ENCODE data around the gene MIEF1. TPM values are rescaled to one million over a fixed set of nuclear protein-coding genes. Genes with fewer than 3 reads are reported as not detected.

The MIEF1 gene
- total RNA-seq, 4 donors from 2014 or later: 19.7 to 21.7 (median 20.9) TPM

DNA sequence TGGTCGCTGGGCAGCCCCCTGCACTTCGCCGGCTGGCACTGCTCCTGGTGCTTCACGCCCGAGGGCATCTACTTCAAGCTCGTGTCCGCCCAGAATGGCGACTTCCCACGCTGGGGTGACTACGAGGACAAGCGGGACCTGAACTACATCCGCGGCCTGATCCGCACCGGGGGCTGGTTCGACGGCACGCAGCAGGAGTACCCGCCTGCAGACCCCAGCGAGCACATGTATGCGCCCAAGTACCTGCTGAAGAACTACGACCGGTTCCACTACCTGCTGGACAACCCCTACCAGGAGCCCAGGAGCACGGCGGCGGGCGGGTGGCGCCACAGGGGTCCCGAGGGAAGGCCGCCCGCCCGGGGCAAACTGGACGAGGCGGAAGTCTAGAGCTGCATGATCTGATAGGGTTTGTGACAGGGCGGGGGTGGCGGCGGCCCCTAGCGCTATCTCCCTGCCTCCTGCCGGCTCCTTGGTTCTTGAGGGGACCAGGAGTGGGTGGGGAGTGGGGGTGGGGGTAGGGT lies 13.5 kb upstream of the MIEF1 start:
- H3K4me1 ChIP-seq: peaks cover 0 to 16% (median 8%) of the 10 kb centered on the region in 4 donors
- H3K36me3 ChIP-seq: peaks cover 0 to 13% (median 0%) of the 10 kb centered on the region in 4 donors
- peaks cover 0 to 9% (median 0%) of the 10 kb centered on the region in 4 donors for H3K27me3 ChIP-seq
- intact Hi-C loops (cut with DNase I): no loop called here
- WGBS: 97% methylated on average over 19 of the region's 39 CpGs
- TF ChIP-seq, protein P1, sequence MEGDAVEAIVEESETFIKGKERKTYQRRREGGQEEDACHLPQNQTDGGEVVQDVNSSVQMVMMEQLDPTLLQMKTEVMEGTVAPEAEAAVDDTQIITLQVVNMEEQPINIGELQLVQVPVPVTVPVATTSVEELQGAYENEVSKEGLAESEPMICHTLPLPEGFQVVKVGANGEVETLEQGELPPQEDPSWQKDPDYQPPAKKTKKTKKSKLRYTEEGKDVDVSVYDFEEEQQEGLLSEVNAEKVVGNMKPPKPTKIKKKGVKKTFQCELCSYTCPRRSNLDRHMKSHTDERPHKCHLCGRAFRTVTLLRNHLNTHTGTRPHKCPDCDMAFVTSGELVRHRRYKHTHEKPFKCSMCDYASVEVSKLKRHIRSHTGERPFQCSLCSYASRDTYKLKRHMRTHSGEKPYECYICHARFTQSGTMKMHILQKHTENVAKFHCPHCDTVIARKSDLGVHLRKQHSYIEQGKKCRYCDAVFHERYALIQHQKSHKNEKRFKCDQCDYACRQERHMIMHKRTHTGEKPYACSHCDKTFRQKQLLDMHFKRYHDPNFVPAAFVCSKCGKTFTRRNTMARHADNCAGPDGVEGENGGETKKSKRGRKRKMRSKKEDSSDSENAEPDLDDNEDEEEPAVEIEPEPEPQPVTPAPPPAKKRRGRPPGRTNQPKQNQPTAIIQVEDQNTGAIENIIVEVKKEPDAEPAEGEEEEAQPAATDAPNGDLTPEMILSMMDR (IDR thresholded peaks at IDR 0.05): no peak
- no peak for TF ChIP-seq POLR2AphosphoS5 (IDR thresholded peaks at IDR 0.05)
- TF ChIP-seq EP300 (IDR thresholded peaks at IDR 0.05): no peak
- TF ChIP-seq POLR2A (IDR thresholded peaks at IDR 0.05; ENCODE audit: low read depth): no peak
- H3K27ac ChIP-seq (replicated peaks in 1 of 4): no peak overlapping the region
- no peak overlapping the region for H3K4me3 ChIP-seq
- H3K9me3 ChIP-seq: no peaks in the 10 kb centered on the region
- no peak for DNase-seq (ENCODE audit: extremely low spot score)

DNA sequence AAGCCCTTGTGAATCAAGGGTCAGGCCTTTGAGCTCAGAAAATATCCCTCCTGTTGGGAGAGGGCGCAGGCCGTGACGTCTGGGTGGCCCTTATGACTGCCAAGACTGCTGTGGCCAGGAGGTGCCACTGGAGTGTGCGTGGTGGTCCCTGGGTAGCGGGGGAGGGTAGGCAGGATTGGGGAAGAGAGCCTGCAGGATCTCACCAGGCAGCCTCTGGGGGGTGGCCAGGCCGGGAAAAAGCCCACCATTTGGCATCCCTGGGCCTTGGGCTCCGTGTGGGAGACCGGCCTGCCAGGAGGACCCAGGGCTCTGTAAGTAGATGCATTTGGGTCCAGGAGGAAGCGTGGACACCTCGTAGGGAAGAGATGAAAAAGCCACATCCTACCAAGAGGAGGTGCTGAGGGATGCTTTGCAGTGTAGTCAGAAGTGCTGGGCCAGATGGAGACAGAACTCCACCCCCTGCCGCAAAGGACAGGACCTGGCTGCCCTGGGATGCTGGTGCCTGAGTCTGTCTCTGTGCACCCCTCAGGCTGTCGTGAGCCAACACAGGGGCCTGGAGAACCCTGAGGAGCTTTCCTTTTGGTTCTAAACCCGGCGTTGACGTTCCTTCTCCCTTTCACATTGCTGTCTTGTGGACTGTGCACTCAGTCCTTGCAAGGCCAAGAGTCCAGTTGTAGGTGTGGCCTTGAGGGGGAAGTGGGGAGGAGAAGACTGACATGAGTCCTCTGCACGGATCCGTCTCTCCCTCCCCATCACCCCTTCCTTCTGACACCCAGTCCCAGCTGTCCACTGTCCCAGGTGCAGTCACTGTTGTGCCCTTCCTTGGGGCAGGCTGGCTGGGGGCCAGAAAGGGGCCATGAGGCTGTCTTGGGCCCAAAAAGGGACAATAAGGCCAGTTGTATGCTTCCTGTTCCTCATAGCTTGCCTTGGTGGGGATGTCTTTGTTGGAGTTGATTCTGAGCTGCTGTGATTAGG lies 12.7 kb upstream of the MIEF1 start:
- Histone ChIP-seq H3K27me3 (peaks cover 0 to 9% (median 0%) of the 10 kb centered on the region in 4 donors), H3K27ac (replicated peaks in 1 of 4) (no peak overlapping the region), H3K4me1 (peaks cover 0 to 16% (median 9%) of the 10 kb centered on the region in 4 donors), H3K4me3 (no peak overlapping the region), H3K9me3 (no peaks in the 10 kb centered on the region), H3K36me3 (peaks cover 0 to 13% (median 0%) of the 10 kb centered on the region in 4 donors)
- TF ChIP-seq POLR2AphosphoS5 (IDR thresholded peaks at IDR 0.05) (no peak), EP300 (IDR thresholded peaks at IDR 0.05) (no peak), POLR2A (IDR thresholded peaks at IDR 0.05; ENCODE audit: low read depth) (no peak)
- TF ChIP-seq, protein P1 (IDR thresholded peaks at IDR 0.05): no peak
- intact Hi-C loops (cut with DNase I): no loop called here
- no peak for DNase-seq (ENCODE audit: extremely low spot score)
- WGBS: 70% methylated on average over 12 of the region's 17 CpGs

DNA sequence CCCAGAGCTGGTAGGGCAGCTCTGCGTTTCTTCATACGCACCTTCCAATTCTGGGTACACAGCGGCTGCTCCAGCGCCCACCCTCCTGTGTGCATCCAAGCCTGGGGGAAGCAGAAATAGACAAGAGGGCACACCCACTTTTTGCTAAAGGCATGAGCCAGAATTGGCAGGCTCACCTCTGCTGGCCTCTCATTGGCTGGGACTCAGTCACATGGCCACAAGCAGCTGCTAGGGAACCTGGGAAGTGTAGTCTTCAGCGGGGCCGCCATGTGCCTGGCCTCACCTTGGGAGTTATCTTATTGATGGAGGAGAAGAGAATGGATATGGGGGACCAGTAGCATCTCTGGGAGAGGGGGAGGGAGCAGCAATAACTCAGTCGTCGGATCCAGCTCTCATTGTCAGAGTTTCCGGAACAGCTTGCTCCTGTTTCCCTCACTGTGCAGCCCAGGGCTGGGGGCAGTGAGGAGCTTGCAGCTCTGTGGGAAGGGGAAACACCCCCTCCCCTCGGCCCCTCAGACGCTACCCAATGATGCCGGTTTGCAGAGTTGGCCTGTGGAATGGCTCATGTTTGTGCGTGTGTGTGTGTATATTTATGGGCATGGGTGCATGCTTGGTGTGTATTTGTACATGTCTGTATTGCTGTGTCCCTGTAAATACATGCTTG lies 11.8 kb upstream of the MIEF1 start:
- no peak overlapping the region for H3K27ac ChIP-seq (replicated peaks in 1 of 4)
- H3K4me3 ChIP-seq: no peak overlapping the region
- no peaks in the 10 kb centered on the region for H3K9me3 ChIP-seq
- 49% methylated on average over 11 of the region's 13 CpGs for WGBS
- no peak for DNase-seq (ENCODE audit: extremely low spot score)
- H3K27me3 ChIP-seq: peaks cover 0 to 9% (median 0%) of the 10 kb centered on the region in 4 donors
- TF ChIP-seq POLR2AphosphoS5 (IDR thresholded peaks at IDR 0.05) (peak in 1 of 2 donors; percentile 54), POLR2A (IDR thresholded peaks at IDR 0.05; ENCODE audit: low read depth) (no peak)
- TF ChIP-seq, protein P1 (IDR thresholded peaks at IDR 0.05): no peak
- peaks cover 0 to 13% (median 0%) of the 10 kb centered on the region in 4 donors for H3K36me3 ChIP-seq
- peaks cover 0 to 17% (median 10%) of the 10 kb centered on the region in 4 donors for H3K4me1 ChIP-seq
- intact Hi-C loops (cut with DNase I): no loop called here

DNA sequence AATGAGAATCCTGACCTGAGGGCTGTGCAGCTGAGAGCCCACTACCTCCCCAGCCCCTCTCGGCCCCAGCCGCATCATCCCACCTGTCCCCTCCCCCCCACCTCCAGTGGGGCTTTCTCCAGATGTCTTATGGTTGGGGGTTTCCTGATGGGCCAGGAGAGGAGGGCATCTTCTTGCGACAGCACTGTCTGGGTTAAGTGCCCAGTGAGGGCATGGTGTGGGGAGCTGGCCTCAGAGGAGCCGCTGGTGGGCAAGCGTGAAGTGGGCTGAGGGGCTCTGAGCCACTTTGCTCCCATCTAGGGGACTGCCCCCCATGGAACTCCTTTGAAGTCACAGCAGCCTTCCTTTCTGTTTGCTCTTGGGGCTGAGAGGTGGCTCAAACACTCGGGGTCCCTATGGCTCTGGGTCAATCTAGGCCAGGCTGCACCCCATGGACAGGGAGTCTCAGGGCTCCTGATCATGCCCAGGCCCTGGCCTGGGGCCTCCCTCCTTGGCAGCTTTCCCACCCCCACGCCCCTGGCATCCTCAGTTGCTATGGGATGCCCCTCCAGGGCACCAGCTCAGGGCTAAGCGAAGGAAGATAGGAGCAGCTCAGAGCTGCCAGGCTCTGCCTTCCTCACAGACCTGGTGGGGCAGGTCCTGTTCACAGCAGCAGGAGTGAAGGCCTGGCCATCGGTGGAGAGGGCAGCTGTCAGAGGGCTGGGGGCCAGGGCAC lies 11.0 kb upstream of the MIEF1 start:
- TF ChIP-seq POLR2A (IDR thresholded peaks at IDR 0.05; ENCODE audit: low read depth): no peak
- TF ChIP-seq, protein P1 (IDR thresholded peaks at IDR 0.05): no peak
- DNase-seq (ENCODE audit: extremely low spot score): no peak
- WGBS: 90% methylated on average over 7 of the region's 9 CpGs
- no peaks in the 10 kb centered on the region for H3K9me3 ChIP-seq
- H3K4me1 ChIP-seq: peaks cover 1 to 20% (median 13%) of the 10 kb centered on the region in 4 donors
- peaks cover 0 to 13% (median 0%) of the 10 kb centered on the region in 4 donors for H3K36me3 ChIP-seq
- intact Hi-C loops (cut with DNase I): no loop called here
- no peak overlapping the region for H3K4me3 ChIP-seq
- H3K27me3 ChIP-seq: peaks cover 0 to 9% (median 0%) of the 10 kb centered on the region in 4 donors
- no peak overlapping the region for H3K27ac ChIP-seq (replicated peaks in 1 of 4)

All from esophagus muscularis mucosa (tissue), 4 donors.